ENCODE data around the gene HDGF.
A peak's percentile ranks its signal among the peaks of the same experiment; 100 is the strongest.

HDGF gene

GRCh38 chr1:156746728-156747631 lies 4.5 kb downstream of the HDGF start:
- DNase-seq, result peak; percentile 84 to 94 (median 88)

- no peak for DNase-seq
Observed at GRCh38 chr1:156746406-156746727, 5.1 kb downstream of the HDGF start.

GRCh38 chr1:156745881-156746280 lies 5.6 kb downstream of the HDGF start:
- DNase-seq, result peak in 3 of 4 experiments; percentile 54 to 61 (median 55)

GRCh38 chr1:156744786-156745419 lies 6.6 kb downstream of the HDGF start:
- no peak for DNase-seq

GRCh38 chr1:156744344-156744743 lies 7.1 kb downstream of the HDGF start:
- no peak for DNase-seq

GRCh38 chr1:156743367-156744302 lies 7.8 kb downstream of the HDGF start:
- peak in 3 of 4 experiments; percentile 24 to 56 (median 40) for DNase-seq

- DNase-seq, result no peak
Observed at GRCh38 chr1:156742801-156743200, 8.7 kb downstream of the HDGF start.

- no peak for DNase-seq
Observed at GRCh38 chr1:156742017-156742416, 9.5 kb downstream of the HDGF start.

GRCh38 chr1:156741481-156741983 lies 9.9 kb downstream of the HDGF start:
- no peak for DNase-seq

- DNase-seq, result peak; percentile 97 to 99 (median 98)
Observed at GRCh38 chr1:156740741-156741480, 10.6 kb downstream of the HDGF start, which contains the start of gene MRPL24. Gene MRPL24, minus strand, starts transcription at chr1:156741088. Its CDS starts 2,384 bp downstream, at chr1:156738704.

- DNase-seq, result peak in 1 of 4 experiments; percentile 4
Observed at GRCh38 chr1:156740237-156740740, 11.2 kb downstream of the HDGF start.

GRCh38 chr1:156738916-156739315 lies 12.6 kb downstream of the HDGF start:
- DNase-seq, result no peak

- peak in 1 of 4 experiments; percentile 14 for DNase-seq
Observed at GRCh38 chr1:156738407-156738806, 13.1 kb downstream of the HDGF start.

GRCh38 chr1:156733989-156734584 lies 17.4 kb downstream of the HDGF start:
- DNase-seq, result no peak

GRCh38 chr1:156728599-156729462 lies 22.6 kb downstream of the HDGF start, which contains the start of gene ISG20L2:
Gene ISG20L2, minus strand, starts transcription at chr1:156728766. Its CDS starts 1,114 bp downstream, at chr1:156727652.
- DNase-seq, result peak; percentile 98 to 99 (median 98)

GRCh38 chr1:156727926-156728598 lies 23.4 kb downstream of the HDGF start, which contains the start of gene METTL25B:
Gene METTL25B, plus strand, starts transcription at chr1:156728469. Its CDS starts 636 bp downstream, at chr1:156729105.
- peak; percentile 84 to 92 (median 87) for DNase-seq

GRCh38 chr1:156727492-156727891 lies 24.0 kb downstream of the HDGF start:
- DNase-seq, result peak in 3 of 4 experiments; percentile 6 to 29 (median 11)

GRCh38 chr1:156726549-156727226 lies 24.8 kb downstream of the HDGF start:
- peak; percentile 59 to 79 (median 72) for DNase-seq

Data from suppressor macrophage (primary cell).